ENCODE measurements around the gene GHRL.
"Not testable (repeated sequence)": the region's sequence is repeated elsewhere in the genome, so short reads cannot be mapped to it uniquely, and the experiment has no call there.

GHRL gene

DNA sequence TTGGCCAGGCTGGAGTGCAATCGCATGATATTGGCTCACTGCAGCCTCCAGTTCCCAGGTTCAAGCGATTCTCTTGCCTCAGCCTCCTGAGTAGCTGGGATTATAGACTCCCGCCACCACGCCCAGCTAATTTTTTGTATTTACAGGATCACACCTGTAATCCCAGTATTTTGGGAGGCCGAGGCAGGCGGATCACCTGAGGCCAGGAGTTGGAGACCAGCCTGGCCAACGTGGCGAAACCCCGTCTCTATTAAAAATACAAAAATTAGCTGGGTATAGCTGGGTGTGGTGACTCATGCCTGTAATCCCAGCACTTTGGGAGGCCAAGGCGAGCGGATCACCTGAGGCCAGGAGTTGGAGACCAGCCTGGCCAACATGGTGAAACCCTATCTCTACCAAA lies 20.3 kb downstream of the GHRL start:
- not testable (repeated sequence) for DNase-seq

DNA sequence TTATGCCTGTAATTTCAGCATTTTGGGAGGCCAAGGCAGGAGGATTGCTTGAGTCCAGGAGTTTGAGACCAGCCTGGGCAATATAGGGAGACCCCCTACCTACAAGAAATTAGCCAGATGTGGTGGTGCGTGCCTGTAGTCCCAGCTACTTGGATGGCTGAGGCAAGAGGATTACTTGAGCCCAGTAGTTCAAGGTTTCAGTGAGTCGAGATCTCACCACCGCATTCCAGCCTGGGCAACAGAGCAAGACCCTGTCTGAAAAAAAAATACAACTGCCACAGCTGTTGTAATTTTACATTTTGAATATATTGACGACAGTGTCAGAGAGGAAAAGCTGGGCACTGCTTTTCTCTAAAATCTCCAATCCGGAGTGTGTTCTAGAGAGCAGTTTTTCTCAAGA lies 23.3 kb downstream of the GHRL start:
- no peak for DNase-seq

DNA sequence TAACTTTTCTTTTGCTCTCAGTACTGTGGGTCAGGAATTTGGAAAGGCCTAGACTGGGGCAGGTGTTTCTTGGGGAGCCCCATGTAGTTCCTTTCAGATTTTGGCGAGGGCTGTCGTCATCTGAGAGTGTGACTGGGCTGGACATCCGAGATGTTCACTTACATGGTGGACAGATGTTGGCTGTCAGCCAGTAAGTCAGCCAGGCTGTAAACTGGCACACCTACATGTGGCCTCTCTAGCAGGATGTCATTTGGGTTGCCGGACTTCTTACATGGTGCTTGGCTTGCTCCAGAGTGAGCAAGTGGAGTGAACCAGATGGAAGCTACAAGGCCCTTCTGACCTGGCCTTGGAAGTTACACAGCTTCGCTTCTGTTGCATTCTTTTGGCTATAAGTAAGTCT lies 23.8 kb downstream of the GHRL start:
- no peak for DNase-seq

DNA sequence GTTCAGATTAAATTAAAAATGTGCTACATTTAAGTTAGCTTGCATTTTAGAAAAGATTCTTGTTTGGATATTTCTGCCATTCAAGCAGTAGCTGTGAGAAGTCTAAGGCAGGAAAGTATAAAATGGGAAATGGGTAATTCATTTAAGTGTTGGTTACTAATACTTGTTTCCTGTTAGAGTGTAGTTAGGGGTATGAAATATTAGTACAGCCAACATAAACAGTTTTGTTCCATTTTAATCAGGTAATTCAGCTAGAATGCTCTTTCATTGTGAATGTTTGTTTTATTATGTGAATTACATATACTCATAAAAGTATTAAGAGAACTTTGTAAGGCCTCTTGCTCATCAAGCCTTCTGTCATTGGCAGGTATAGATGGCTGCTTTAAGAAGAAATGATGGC lies 24.6 kb downstream of the GHRL start:
- no peak for DNase-seq

DNA sequence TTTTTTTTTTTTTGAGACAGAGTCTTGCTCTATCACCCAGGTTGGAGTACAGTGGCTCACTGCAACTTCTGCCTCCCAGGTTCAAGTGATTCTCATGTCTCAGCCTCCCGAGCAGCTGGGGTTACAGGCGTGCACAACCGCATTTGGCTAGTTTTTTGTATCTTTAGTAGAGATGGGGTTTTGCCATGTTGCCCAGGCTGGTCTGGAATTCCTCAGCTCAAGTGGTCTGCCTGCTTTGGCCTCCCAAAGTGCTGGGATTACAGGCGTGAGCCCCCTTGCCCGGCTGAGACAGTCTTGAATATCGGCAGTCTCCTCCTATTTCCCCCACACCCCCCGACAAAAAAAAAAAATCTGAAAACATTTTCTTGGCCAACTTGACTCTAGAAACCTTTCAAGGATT lies 25.8 kb downstream of the GHRL start:
- DNase-seq = not testable (repeated sequence)

DNA sequence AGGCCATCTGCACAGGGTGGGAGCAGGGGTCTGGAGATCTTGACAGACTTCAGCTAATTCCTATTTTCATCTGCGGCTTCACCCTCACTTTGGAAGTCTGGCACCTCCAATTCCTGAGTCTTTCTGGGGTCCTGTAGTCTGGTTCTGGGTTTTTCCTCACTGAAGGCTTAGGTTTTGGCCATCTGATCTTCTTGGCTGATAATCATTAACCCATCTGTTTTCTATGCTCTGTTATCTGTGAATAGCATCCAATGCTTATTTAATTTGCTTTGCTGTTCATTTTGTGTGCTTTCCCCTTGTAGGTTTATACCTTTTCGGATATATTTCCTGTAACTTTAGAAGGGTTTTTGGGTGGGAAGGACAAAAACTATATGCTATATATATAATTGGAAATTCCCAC lies 26.9 kb downstream of the GHRL start:
- DNase-seq = no peak

DNA sequence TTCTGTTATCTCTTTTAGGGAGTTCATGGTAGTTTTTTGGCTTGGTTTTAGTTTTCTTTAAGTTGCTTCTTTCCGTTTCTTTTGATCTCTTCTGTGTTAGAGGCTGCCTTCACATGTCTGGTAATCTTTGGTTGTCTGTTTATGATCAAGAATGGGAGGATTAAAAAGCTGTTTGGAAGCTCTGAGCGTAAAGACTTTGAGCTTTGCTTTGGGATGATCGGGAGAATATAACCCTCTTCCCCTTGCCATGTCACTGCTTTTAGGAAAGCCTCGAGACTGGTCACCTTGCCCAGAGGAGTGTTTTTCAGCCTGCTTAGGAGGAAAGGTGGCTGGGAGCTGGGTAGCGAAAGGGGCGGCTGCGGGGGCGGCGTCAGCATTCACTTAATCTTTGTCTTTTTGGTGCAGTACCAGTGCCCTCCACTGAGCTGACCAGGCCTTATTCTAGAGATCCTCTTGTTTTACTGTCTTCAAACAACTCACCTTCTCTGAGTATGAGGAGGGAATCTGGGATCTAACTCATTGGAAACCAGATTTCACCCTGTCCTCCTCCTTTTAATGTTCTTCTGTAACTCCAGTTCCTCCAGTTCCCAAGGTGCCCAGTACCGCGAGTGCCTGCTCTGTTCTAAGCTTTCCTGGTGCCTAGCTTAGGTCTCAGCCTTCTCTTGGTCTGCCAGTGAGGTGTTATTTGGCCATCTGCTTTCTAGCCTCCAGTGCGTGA lies 28.9 kb downstream of the GHRL start:
- no peak for DNase-seq

DNA sequence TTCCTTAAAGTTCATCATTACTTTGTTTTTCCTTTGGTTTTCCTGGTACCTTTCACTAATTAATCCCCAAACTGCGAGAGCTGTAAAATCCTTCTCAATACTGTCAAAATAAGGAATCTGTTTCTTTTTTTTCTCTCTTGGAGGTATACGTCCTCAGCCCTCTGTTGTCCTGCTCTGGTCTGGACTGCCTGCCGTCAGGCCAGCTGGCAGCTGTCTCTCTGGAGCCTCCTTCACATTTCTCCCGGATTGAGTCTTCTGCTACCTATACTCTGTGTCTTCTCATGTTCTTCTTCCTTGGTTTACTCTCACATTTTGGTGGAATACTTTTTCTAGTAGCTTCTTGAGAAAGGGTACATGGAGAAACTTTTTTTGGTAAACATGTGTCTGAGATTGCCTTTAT lies 30.7 kb downstream of the GHRL start:
- no peak for DNase-seq

DNA sequence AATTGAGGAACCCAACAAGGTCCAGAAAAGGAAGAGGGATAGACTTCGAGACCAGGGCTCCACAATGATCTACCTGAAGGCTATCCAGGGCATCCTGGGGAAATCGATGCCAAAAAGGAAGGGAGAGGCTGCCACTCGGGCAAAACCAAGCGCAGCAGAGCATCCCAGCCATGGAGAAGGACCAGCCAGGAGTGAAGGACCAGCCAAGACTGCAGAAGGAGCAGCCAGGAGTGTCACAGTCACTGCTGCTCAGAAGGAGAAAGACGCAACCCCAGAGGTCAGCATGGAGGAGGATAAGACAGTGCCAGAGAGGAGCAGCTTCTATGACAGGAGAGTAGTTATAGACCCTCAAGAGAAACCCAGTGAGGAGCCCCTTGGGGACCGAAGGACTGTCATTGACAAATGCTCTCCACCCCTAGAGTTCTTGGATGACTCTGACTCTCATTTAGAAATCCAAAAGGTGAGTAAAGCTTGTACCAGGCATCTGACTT lies 32.5 kb downstream of the GHRL start:
- no peak for DNase-seq

DNA sequence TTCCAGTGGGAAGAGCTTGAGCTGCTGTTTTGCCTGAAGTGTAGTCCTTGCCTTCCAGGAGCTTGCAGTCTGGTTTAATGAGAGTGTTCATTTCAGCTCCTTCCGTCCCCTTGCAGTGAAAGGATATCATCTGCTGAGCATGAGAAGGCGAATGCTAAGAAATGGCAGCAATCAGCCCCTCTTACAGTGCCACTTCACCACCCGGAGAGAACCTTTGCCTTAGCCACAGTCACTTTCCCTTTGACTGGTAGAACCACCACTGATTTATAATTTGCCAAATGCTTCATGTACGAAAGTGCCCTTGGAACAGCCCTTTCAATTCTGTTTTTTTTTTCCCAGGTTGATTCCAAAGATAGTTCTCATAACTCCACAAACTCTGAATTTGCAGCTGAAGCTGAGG lies 32.9 kb downstream of the GHRL start:
- no peak for DNase-seq

DNA sequence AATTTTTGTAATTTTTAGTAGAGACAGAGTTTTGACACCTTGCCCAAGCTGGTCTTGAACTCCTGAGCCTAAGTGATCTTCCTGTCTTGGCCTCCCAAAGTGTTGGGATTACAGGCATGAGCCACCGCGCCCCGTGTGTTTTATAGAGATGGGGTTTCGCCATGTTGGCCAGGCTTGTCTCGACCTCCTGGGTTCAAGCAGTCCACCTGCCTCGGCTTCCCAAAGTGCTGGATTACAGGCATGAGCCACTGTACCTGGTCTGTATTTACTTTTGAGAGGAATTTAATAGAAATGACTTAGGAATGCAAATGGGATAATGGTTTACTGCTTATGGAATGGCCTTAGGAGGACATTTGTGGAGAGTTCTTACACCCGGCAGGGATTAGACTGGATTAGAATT lies 33.7 kb downstream of the GHRL start:
- no peak for DNase-seq

DNA sequence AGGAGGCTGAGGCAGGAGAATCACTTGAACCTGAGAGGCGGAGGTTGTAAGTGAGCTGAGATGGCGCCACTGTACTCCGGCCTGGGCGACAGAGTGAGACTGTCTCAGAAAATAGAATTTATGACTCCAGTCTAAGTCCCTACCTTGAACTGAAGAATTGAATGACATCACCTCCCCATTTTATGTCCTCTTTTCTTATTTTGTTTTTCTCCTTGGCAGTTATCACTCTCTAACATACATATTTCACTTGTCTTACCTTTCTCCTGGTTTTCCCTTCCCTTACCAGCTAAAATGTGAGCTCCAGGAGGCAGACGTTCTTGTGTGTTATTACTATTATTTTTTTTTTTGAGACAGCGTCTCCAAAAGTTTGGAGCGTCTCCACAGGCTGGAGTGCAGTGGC lies 36.9 kb downstream of the GHRL start:
- no peak for DNase-seq

DNA sequence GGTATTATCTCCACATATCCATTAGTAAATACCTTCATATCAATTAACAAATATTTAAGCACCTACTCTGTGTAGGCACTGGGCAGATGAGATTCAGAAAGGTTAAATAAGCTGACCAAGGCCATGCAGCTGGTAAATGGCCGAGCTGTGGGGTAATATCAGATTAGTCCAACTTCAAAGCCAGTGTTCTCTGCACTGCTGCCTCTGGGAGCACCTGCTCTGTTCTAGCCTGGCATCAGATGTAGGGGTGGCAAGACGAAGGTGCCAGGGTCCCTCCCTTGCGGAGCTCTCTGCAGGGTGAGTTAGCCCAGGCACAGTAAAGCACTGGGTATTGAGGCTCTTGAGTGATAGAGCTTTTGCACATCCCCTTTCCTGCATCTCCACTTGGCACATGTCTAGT lies 39.0 kb downstream of the GHRL start:
- no peak for DNase-seq

DNA sequence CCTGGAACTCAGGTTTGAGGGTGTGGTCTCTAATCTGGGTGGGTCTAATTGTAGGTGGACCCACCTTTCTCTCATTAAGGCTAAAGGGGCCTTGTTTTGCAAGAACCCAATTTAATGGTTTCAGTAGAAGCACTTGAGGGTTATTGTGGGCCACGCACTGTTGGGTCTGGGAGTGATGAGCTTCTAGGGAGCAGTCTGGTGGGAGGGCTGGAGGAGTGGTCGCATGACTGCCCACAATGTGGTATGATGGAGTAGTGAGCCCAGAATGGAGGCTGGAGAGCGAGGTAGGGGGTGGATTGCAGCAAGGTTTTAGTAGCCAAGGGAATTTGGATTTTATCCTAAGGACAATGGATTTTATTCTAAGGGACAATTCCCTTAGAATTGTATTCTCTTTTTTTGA lies 41.7 kb downstream of the GHRL start:
- DNase-seq = no peak

DNA sequence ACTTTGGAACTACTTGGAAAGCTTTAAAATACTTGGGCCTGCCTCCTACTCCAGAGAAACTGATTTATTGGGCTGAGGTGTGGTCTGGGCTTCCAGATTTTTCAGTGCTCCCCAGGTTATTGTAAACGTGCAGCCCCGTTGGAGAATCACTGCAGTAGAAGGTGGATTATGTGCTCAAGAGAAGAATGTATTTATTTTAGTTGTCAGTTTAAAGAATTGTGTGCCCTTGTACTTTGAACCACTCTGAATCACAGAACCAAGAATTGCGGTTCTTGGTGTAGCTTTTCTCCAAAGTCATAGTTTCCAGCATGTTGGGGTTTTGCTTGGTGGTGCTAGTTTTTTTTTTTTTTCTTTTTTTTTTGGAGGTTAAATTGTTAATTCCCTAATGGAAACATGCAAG lies 42.9 kb downstream of the GHRL start:
- no peak for DNase-seq

DNA sequence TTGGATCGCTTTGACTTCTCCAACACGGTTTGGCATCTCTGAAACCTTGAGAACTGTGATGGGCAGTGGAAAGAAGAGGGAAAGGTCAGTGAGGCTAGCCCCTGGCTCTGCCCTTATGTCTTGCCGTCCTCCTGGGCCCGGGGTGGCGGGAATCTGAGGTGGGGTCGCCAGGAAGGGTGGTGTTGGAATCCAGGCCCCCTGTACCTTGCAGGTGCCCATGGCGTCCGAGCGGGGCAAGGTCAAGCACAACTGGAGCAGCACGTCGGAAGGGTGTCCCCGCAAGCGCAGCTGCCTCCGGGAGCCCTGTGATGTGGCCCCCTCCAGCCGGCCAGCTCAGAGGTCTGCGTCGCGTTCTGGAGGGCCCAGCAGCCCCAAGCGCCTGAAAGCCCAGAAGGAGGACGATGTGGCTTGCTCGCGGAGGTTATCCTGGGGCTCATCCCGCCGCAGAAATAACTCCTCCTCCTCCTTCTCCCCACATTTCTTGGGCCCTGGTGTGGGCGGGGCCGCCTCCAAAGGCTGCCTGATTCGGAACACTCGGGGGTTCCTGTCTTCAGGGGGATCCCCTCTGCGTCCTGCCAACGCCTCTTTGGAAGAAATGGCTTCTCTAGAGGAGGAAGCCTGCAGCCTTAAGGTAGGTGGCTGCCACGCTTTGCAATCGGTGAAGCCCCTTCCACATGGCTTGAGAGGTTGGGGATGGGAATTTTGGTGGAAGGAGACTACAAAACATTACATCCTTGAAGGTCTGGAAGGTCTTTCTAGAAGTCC lies 43.6 kb downstream of the GHRL start:
- DNase-seq = no peak

DNA sequence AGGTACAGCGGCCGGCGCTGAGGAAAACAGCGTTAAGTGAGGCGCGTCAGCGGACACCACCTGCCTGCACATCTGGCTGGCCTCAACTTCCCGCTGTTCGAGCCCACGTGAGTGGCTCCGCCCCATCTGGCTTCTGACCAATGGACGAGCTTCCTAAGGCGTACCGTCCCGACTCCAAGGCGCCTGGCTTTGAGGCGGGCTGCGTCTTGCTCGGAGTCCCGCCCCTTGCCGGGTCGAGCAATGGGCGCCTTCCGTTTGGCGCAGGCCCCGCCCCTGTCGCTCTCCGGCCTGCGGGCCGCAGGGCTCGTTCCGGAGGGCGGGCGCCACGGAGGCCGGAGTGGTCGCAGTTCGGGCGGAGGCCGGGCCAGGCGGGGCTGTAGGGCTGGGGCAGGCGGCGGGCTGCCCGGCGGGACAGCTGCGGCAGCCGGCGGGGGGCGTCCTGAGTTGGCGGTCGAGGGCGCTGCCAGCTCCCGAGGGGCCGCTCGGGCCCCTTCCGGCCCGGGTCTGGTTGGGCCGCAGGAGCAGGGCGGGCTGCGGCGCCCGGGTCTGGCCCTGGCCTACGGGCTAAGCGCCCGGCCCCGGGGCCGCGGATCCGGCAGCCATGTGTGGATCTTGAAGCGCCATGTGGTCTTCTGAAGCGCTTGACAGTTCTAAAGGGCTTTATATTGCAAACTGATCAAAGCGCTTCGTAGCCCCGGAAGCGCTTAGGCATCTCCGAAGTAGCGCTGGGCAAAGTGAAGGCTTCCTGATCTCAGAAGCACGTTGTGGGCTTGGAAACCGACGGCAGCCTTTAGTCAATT lies 44.4 kb downstream of the GHRL start, which contains the start of gene TATDN2:
TSS of gene TATDN2 (plus strand) at position 276 of the 800 bp plus-strand sequence. CDS start 742 bp downstream, outside the sequence.
- peak; percentile 96 for DNase-seq

DNA sequence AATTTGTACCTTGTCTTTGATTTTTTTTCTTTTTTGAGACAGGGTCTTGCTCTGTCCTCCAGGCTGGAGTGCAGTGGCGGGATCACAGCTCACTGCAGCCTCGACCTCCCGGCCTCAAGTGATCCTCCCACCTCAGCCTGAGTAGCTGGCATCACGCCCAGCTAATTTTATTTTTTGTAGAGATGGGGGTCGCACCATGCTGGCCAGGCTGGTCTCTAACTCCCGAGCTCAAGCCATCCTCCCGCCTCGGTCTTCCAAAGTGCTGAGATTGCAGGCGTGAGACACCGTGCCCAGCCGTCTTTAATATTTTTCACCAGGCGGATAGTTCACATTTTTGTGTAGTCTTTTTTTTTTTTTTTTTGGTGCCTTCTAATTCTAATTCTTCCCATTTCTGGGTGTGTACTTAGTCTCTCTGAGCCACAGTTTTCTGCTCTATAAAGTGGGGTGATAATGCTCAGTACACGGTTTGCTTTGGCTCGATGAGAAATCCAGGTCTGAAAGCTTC lies 45.0 kb downstream of the GHRL start:
- DNase-seq = no peak

DNA sequence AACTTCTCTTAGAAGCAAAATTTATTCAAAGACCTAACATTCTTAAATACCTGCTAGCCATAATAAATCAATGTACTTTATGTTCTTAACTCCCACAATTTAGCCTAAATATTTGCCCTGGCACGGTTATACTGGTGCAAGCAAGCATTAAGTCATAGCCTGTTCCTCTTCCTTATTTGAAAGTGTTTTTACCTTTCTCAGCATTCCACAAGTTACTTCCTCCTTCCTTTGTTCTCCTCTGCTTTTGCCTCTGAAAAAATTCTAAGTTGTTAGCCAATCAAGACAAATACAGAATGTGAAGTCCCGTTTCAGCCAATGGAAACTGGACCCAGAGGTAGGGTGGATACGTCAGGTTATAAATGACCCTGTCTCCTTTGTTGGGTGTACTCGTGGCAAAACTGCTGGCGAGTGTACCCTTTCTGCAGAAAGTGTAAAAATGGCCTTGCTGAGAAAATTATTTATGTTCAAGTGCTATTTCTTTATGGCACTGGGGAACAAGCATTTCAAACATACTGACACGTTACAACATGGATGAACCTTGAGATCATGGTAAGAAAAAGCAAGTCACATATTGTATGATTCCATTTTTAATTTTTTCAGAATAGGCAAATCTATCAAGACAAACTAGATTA lies 47.5 kb downstream of the GHRL start:
- DNase-seq = no peak

DNA sequence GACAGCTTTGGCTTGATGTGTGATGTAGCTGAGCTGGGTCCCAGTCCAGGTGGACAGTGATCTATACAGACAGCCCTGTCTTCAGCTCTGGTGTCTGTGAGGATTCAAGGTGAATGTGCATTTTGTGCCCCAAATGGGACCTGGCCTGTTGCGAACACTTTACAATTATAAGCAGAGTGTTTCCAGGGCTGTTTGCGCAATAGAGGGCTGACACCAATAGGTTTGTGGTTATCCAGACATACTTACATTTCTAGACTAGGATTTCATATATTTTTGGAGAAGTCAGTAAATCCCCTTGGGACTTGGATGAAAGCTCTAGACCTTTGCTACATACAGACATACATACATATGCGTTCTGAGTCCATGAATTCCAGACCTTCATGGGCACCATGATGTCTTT lies 48.7 kb downstream of the GHRL start:
- DNase-seq = no peak

DNA sequence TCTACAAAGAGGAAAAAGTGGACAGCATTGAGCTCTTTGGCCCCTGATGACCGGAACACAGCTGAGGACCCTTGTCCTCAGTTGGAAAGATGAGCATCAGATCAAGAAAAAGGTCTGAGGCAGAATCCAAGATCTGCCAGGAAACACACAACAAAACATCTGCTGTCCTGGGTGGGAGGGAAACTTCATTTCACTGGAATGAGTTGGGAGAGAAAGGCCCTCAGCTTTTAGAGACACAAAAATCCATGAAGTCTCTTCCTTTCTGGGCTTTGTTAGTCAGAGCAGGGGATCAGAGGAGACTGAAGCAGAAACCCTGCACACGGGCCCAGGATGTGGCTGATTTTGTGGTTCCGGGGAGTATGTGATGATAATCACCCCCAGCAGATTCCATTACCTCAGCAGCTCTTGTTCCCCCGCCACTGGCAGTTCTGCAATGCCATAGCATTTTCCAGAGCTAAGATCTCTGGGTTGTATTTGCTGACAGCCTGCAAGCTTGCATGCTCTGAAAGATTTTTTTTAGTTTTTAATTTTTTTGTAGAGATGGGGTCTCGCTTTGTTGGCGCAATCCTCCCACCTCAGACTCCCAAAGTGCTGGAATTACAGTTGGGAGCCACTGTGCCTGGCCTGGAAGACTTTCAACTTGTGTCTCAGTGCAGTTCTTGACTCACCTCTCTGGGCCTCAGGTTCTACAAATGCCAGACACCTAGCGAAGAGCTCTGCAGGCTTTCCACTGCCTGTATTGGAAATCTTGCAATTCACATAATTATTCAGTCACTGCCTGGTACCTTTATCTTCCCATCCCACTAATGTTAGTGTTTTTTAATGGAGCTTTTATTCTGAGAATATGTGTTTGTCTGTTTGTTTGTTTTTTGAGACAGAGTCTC lies 50.3 kb downstream of the GHRL start:
- no peak for DNase-seq

DNA sequence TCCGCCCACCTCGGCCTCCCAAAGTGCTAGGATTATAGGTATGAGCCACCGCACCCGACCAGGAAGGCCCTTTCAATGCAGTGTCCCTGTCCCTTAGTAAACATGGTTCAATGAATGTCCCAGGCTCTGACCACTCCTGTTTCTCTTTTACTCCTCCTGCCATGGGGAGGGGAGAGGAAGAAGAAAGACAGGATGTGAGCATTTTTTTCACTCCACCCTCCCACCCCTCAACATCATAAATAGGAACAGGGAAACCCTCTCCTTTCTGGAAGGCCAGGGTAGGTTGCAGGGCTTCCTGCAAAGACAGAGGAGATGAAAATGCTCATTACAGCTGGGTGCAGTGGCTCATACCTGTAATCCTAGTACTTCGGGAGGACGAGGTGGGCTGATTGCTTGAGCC lies 51.9 kb downstream of the GHRL start:
- DNase-seq = no peak

Measured in NCI-H345 (cell line).